ENCODE results near the gene NFYC.

The NFYC gene

GRCh38 chr1:40819101-40819500, 127.6 kb downstream of the NFYC start:
- H3K36me3 Mint-ChIP-seq (ENCODE audit: low read depth), result no peaks in the 10 kb centered on the region
- H3K4me1 Mint-ChIP-seq, result peaks cover 53% of the 10 kb centered on the region
- H3K27me3 Mint-ChIP-seq (ENCODE audit: low read depth, poor library complexity), result peaks cover 22% of the 10 kb centered on the region
- peak overlapping the region; percentile 69 for H3K4me3 Mint-ChIP-seq
- TF ChIP-seq, protein P1, sequence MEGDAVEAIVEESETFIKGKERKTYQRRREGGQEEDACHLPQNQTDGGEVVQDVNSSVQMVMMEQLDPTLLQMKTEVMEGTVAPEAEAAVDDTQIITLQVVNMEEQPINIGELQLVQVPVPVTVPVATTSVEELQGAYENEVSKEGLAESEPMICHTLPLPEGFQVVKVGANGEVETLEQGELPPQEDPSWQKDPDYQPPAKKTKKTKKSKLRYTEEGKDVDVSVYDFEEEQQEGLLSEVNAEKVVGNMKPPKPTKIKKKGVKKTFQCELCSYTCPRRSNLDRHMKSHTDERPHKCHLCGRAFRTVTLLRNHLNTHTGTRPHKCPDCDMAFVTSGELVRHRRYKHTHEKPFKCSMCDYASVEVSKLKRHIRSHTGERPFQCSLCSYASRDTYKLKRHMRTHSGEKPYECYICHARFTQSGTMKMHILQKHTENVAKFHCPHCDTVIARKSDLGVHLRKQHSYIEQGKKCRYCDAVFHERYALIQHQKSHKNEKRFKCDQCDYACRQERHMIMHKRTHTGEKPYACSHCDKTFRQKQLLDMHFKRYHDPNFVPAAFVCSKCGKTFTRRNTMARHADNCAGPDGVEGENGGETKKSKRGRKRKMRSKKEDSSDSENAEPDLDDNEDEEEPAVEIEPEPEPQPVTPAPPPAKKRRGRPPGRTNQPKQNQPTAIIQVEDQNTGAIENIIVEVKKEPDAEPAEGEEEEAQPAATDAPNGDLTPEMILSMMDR (IDR thresholded peaks at IDR 0.05), result no peak
- no peak for DNase-seq
- no peaks in the 10 kb centered on the region for H3K9me3 Mint-ChIP-seq
- no peak overlapping the region for H3K27ac Mint-ChIP-seq

DNA sequence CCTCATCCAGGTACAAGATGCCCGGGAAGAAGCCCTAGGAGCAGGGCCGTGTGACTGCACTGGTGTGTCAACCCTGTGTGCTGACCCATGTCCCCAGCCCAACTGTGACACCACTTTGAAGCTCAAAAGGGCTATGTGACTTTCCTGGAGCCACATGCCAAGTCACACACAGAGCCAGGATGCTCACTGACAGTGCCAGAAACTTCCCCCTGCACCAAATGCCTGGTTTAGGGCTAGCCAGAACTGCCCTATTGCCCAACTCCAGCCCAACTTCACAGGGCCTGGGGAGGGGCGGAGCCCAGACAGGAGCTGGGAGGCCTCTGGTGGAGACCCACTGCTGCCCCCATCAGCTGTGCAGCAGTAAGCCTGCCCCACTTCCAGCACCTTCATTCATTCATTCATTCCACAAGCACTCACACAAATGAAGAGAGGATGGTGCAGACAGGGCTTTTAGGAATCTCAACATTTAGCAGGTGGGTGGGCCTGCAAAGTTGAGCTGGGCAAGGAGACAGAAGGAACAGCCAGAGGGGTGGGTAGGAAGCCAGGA, 128.8 kb downstream of the NFYC start:
- H3K4me3 Mint-ChIP-seq, result no peak overlapping the region
- H3K27me3 Mint-ChIP-seq (ENCODE audit: low read depth, poor library complexity), result peaks cover 21% of the 10 kb centered on the region
- TF ChIP-seq, protein P1 (IDR thresholded peaks at IDR 0.05), result no peak
- peaks cover 65% of the 10 kb centered on the region for H3K4me1 Mint-ChIP-seq
- DNase-seq, result no peak
- H3K36me3 Mint-ChIP-seq (ENCODE audit: low read depth), result no peaks in the 10 kb centered on the region
- H3K9me3 Mint-ChIP-seq, result no peaks in the 10 kb centered on the region
- H3K27ac Mint-ChIP-seq, result no peak overlapping the region

All from nephron progenitor cell (in vitro differentiated cells).